Naive B cell (primary cell): ENCODE data around the gene C22orf23. TPM values are rescaled to one million over a fixed set of nuclear protein-coding genes. Genes with fewer than 3 reads are reported as not detected.
"Not testable (repeated sequence)": the region's sequence is repeated elsewhere in the genome, so short reads cannot be mapped to it uniquely, and the experiment has no call there.

ENCODE experiments used
- ATAC-seq, 2 donors: fragments of 150-1000 bp; cut with Tn5 transposase; 2 replicates each; pipeline ENCODE4 v1.10.0; 2021; ENCODE audit warnings: low read depth in 2 of 2, mild to moderate bottlenecking in 2 of 2, moderate library complexity in 2 of 2
- DNase-seq: peaks from one replicate; pipeline ENCODE4 v3.0.0; 2022
- H3K27ac Mint-ChIP-seq, 6 donors: one replicate each; pipeline ENCODE4 v1.8.0; 2020 to 2022; ENCODE audit warnings: mild to moderate bottlenecking in 6 of 6, mixed read lengths in 6 of 6, moderate library complexity in 5 of 6, inconsistent platforms in 2 of 6
- H3K27me3 Mint-ChIP-seq, 3 donors: one replicate each; pipeline ENCODE4 v1.8.0; 2021 to 2022; ENCODE audit warnings: mixed read lengths in 3 of 3, mild to moderate bottlenecking in 1 of 3
- H3K36me3 Mint-ChIP-seq, 2 donors: one replicate each; pipeline ENCODE4 v1.8.0; 2020 to 2022; ENCODE audit warnings: mixed read lengths in 2 of 2, inconsistent platforms in 1 of 2, mild to moderate bottlenecking in 1 of 2
- H3K4me1 Mint-ChIP-seq, 3 donors: one replicate each; pipeline ENCODE4 v1.8.0; 2020 to 2022; ENCODE audit warnings: mixed read lengths in 3 of 3, inconsistent platforms in 1 of 3, mild to moderate bottlenecking in 1 of 3, moderate library complexity in 1 of 3
- H3K4me3 Mint-ChIP-seq, 8 donors: one replicate each; pipeline ENCODE4 v1.8.0; 2020 to 2022; ENCODE audit warnings: mild to moderate bottlenecking in 8 of 8, mixed read lengths in 8 of 8, moderate library complexity in 8 of 8, inconsistent platforms in 2 of 8
- H3K9me3 Mint-ChIP-seq, 7 donors: one replicate each; pipeline ENCODE4 v1.8.0; 2020 to 2022; ENCODE audit warnings: mixed read lengths in 7 of 7, mild to moderate bottlenecking in 5 of 7, inconsistent platforms in 2 of 7, moderate library complexity in 1 of 7
- polyA plus RNA-seq, 6 donors: library from polyadenylated mRNA; unstranded; fragments of 300-500 nt; fragmentation: Illumina TruSeq; gene quantifications; one replicate each; pipeline ENCODE4 v1.2.3, GENCODE V29; 2021; ENCODE audit warnings: low read depth in 6 of 6

Gene C22orf23
- polyA plus RNA-seq, 6 donors from 2014 or later = not detected

GRCh38 chr22:37957232-37957631, 3.8 kb upstream of the C22orf23 start:
- Mint-ChIP-seq H3K4me1 (peaks cover 38 to 48% (median 45%) of the 10 kb centered on the region in 3 donors), H3K27ac (no peak overlapping the region), H3K27me3 (peaks cover 4 to 8% (median 7%) of the 10 kb centered on the region in 3 donors), H3K9me3 (no peaks in the 10 kb centered on the region), H3K36me3 (peaks cover 35 to 53% of the 10 kb centered on the region in 2 donors), H3K4me3 (peak overlapping the region in 1 of 8 donors; percentile 81)
- DNase-seq (no peak), ATAC-seq (no peak)

DNA sequence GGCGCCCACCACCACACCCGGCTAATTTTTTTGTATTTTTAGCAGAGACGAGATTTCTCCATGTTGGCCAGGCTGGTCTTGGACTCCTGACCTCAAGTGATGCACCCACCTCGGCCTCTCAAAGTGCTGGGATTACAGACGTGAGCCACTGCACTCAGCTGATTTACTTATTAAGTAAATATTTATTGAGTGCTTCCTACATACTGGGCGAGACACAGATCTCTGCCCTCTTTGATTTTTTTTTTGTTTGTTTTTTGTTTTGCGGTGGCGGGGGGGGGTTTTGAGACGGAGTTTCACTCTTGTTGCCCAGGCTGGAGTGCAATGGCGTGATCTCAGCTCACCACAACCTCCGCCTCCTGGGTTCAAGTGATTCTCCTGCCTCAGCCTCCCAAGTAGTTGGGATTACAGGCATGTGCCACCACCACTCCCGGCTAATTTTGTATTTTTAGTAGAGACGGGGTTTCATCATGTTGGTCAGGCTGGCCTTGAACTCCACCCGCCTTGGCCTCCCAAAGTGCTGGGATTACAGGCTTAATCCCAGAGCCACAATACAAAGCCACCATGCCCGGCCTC, 2.5 kb upstream of the C22orf23 start:
- DNase-seq, ATAC-seq, H3K27ac Mint-ChIP-seq, H3K9me3 Mint-ChIP-seq: not testable (repeated sequence)
- H3K4me1 Mint-ChIP-seq = peaks cover 38 to 48% (median 47%) of the 10 kb centered on the region in 3 donors
- peaks cover 4 to 12% (median 11%) of the 10 kb centered on the region in 3 donors for H3K27me3 Mint-ChIP-seq
- H3K4me3 Mint-ChIP-seq = peak overlapping the region in 1 of 8 donors; percentile 89
- H3K36me3 Mint-ChIP-seq = peaks cover 27 to 40% of the 10 kb centered on the region in 2 donors

GRCh38 chr22:37954686-37955085, 1.3 kb upstream of the C22orf23 start:
- H3K4me1 Mint-ChIP-seq = peaks cover 38 to 48% (median 47%) of the 10 kb centered on the region in 3 donors
- H3K4me3 Mint-ChIP-seq = peak overlapping the region; percentile 89 to 100 (median 100)
- H3K9me3 Mint-ChIP-seq = no peaks in the 10 kb centered on the region

GRCh38 chr22:37953062-37953436, 352 bp downstream of the C22orf23 start:
- DNase-seq = no peak
- peaks cover 27 to 43% (median 43%) of the 10 kb centered on the region in 3 donors for H3K4me1 Mint-ChIP-seq
- peak overlapping the region; percentile 89 to 100 (median 100) for H3K4me3 Mint-ChIP-seq
- peak; percentile 44 to 47 for ATAC-seq
- H3K36me3 Mint-ChIP-seq = peaks cover 13 to 22% of the 10 kb centered on the region in 2 donors
- no peaks in the 10 kb centered on the region for H3K9me3 Mint-ChIP-seq
- peaks cover 4 to 12% (median 11%) of the 10 kb centered on the region in 3 donors for H3K27me3 Mint-ChIP-seq
- H3K27ac Mint-ChIP-seq = peak overlapping the region in 5 of 6 donors; percentile 93 to 100 (median 99)

More at GRCh38 chr22:37954686-37955085, 1.3 kb upstream of the C22orf23 start:
- H3K27ac Mint-ChIP-seq = peak overlapping the region in 2 of 6 donors; percentile 21 to 97
- H3K27me3 Mint-ChIP-seq = peaks cover 4 to 12% (median 11%) of the 10 kb centered on the region in 3 donors
- no peak for ATAC-seq
- no peak for DNase-seq
- peaks cover 26 to 38% of the 10 kb centered on the region in 2 donors for H3K36me3 Mint-ChIP-seq

- H3K4me1 Mint-ChIP-seq = peaks cover 23 to 42% (median 39%) of the 10 kb centered on the region in 3 donors
- peaks cover 4 to 12% (median 11%) of the 10 kb centered on the region in 3 donors for H3K27me3 Mint-ChIP-seq
- DNase-seq, H3K9me3 Mint-ChIP-seq, ATAC-seq: not testable (repeated sequence)
- peak overlapping the region in 4 of 6 donors; percentile 16 to 99 (median 66) for H3K27ac Mint-ChIP-seq
- H3K4me3 Mint-ChIP-seq = peak overlapping the region; percentile 89 to 100 (median 100)
- peaks cover 10 to 17% of the 10 kb centered on the region in 2 donors for H3K36me3 Mint-ChIP-seq
Observed at GRCh38 chr22:37952629-37953028, 772 bp downstream of the C22orf23 start.

- H3K27ac Mint-ChIP-seq = no peak overlapping the region
- H3K36me3 Mint-ChIP-seq = peaks cover 0 to 7% of the 10 kb centered on the region in 2 donors
- no peaks in the 10 kb centered on the region for H3K9me3 Mint-ChIP-seq
- DNase-seq = no peak
- no peak for ATAC-seq
- peak overlapping the region in 1 of 8 donors; percentile 46 for H3K4me3 Mint-ChIP-seq
- H3K4me1 Mint-ChIP-seq = peaks cover 21 to 32% (median 28%) of the 10 kb centered on the region in 3 donors
- peaks cover 4 to 12% (median 11%) of the 10 kb centered on the region in 3 donors for H3K27me3 Mint-ChIP-seq
Observed at GRCh38 chr22:37951305-37951704, 2.1 kb downstream of the C22orf23 start.

- H3K4me1 Mint-ChIP-seq, H3K27ac Mint-ChIP-seq, ATAC-seq, H3K36me3 Mint-ChIP-seq, H3K27me3 Mint-ChIP-seq, H3K9me3 Mint-ChIP-seq, DNase-seq: not testable (repeated sequence)
- H3K4me3 Mint-ChIP-seq = peak overlapping the region in 1 of 8 donors; percentile 61
Observed at GRCh38 chr22:37947142-37947795, 6.1 kb downstream of the C22orf23 start.

DNA sequence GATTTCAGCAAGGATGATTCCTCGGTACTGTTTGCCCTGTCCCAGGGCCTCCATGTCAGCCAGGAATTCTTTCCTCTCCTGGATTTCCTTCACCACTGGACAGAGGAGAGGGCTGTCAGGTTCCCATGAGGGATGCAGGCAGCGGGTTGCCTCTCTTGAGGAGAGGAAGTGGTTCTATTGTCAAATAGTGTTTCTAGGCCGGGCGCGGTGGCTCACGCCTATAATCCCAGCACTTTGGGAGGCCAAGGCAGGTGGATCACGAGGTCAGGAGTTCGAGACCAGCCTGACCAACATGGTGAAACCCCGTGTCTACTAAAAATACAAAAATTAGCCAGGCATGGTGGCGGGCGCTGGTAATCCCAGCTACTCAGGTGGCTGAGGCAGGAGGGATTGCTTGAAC, 9.0 kb downstream of the C22orf23 start:
- peaks cover 0 to 15% of the 10 kb centered on the region in 2 donors for H3K36me3 Mint-ChIP-seq
- H3K4me1 Mint-ChIP-seq, ATAC-seq, DNase-seq, H3K9me3 Mint-ChIP-seq, H3K27ac Mint-ChIP-seq, H3K27me3 Mint-ChIP-seq, H3K4me3 Mint-ChIP-seq: not testable (repeated sequence)

- H3K4me3 Mint-ChIP-seq = no peak overlapping the region
- peaks cover 0 to 6% (median 0%) of the 10 kb centered on the region in 3 donors for H3K4me1 Mint-ChIP-seq
- no peaks in the 10 kb centered on the region for H3K9me3 Mint-ChIP-seq
- no peak for DNase-seq
- no peaks in the 10 kb centered on the region for H3K27me3 Mint-ChIP-seq
- ATAC-seq = no peak
- peaks cover 0 to 15% of the 10 kb centered on the region in 2 donors for H3K36me3 Mint-ChIP-seq
- H3K27ac Mint-ChIP-seq = no peak overlapping the region
Observed at GRCh38 chr22:37943825-37944198, 9.6 kb downstream of the C22orf23 start.

GRCh38 chr22:37943136-37943824, 10.1 kb downstream of the C22orf23 start:
- no peak for ATAC-seq
- no peak for DNase-seq
- Mint-ChIP-seq H3K4me3 (peak overlapping the region in 1 of 8 donors; percentile 29), H3K36me3 (peaks cover 0 to 15% of the 10 kb centered on the region in 2 donors), H3K9me3 (no peaks in the 10 kb centered on the region), H3K4me1 (peaks cover 0 to 6% (median 0%) of the 10 kb centered on the region in 3 donors), H3K27ac (no peak overlapping the region), H3K27me3 (no peaks in the 10 kb centered on the region)

- Mint-ChIP-seq H3K36me3 (peaks cover 0 to 24% of the 10 kb centered on the region in 2 donors), H3K9me3 (no peaks in the 10 kb centered on the region), H3K27ac (peak overlapping the region in 1 of 6 donors; percentile 71), H3K27me3 (no peaks in the 10 kb centered on the region), H3K4me1 (peaks cover 0 to 6% (median 0%) of the 10 kb centered on the region in 3 donors), H3K4me3 (no peak overlapping the region)
- ATAC-seq = no peak
- DNase-seq = no peak
Observed at GRCh38 chr22:37942133-37942532, 11.3 kb downstream of the C22orf23 start.

- no peak for ATAC-seq
- peaks cover 0 to 6% (median 0%) of the 10 kb centered on the region in 3 donors for H3K4me1 Mint-ChIP-seq
- H3K4me3 Mint-ChIP-seq = no peak overlapping the region
- no peak for DNase-seq
- H3K27ac Mint-ChIP-seq = peak overlapping the region in 1 of 6 donors; percentile 34
- no peaks in the 10 kb centered on the region for H3K9me3 Mint-ChIP-seq
- no peaks in the 10 kb centered on the region for H3K27me3 Mint-ChIP-seq
- peaks cover 0 to 24% of the 10 kb centered on the region in 2 donors for H3K36me3 Mint-ChIP-seq
Observed at GRCh38 chr22:37940698-37941376, 12.6 kb downstream of the C22orf23 start.
